K562 (cell line): ENCODE measurements around the gene SNX14.

Experiments used
- FOXM1 ChIP-seq, 2 experiments: fragments of 450-650 bp in 1 of 2; sonication (generic) in 1 of 2; formaldehyde crosslinking in 1 of 2; IDR thresholded peaks; 2 replicates each; pipeline versions ENCODE4 v1.6.1 to v1.9.0; 2017 to 2022; ENCODE audit warnings: low read depth in 2 of 2, mild to moderate bottlenecking in 2 of 2, missing genetic modification reagents in 1 of 2, moderate library complexity in 1 of 2
- MAZ ChIP-seq, 2 experiments: fragments of 450-650 bp in 1 of 2; sonication (generic) in 1 of 2; formaldehyde crosslinking; IDR thresholded peaks in 1 of 2; conservative IDR thresholded peaks in 1 of 2; 2 replicates each; pipeline versions ENCODE4 v1.4.0 to v1.5.0; 2020; ENCODE audit warnings: mild to moderate bottlenecking in 1 of 2, missing genetic modification reagents in 1 of 2
- MTA1 ChIP-seq: fragments of 450-650 bp; IDR thresholded peaks from 2 replicates; pipeline ENCODE4 v1.6.1; 2017; ENCODE audit warnings: borderline replicate concordance
- NONO ChIP-seq, 2 experiments: fragments of 200-400 bp in 1 of 2; fragments of 450-650 bp in 1 of 2; formaldehyde crosslinking in 1 of 2; IDR thresholded peaks; 2 replicates each; pipeline ENCODE4 v1.6.1; 2017; ENCODE audit warnings: low read depth in 2 of 2, mild to moderate bottlenecking in 2 of 2, moderate library complexity in 2 of 2, low read length in 1 of 2
- NR2C2 ChIP-seq, 2 experiments: fragments of 200-800 bp in 1 of 2; sonication (Bioruptor generic) in 1 of 2; sonication (generic) in 1 of 2; formaldehyde crosslinking in 1 of 2; IDR thresholded peaks; 2 replicates each; pipeline versions ENCODE4 v1.6.1 to v1.8.0; 2016 to 2022; ENCODE audit warnings: mild to moderate bottlenecking in 1 of 2, missing compliant biosample characterization in 1 of 2, missing genetic modification characterization in 1 of 2, missing genetic modification reagents in 1 of 2
- STAG1 ChIP-seq: sonication (generic); formaldehyde crosslinking; IDR thresholded peaks from 2 replicates; pipeline ENCODE4 v1.5.0; 2020; ENCODE audit warnings: missing genetic modification reagents, borderline replicate concordance
- TF ChIP-seq, protein P1 (sequence below): fragments of 250-450 bp; sonication (Bioruptor Pico); IDR thresholded peaks from 2 replicates; pipeline ENCODE4 v1.4.0; 2020; ENCODE audit warnings: borderline replicate concordance
- TF ChIP-seq, protein P2 (sequence below): sonication (generic); formaldehyde crosslinking; IDR thresholded peaks from 2 replicates; pipeline ENCODE4 v1.8.0; 2022; ENCODE audit warnings: missing genetic modification reagents, mild to moderate bottlenecking, moderate library complexity, borderline replicate concordance
- TF ChIP-seq, protein P3 (sequence below): sonication (generic); formaldehyde crosslinking; IDR thresholded peaks from 2 replicates; pipeline ENCODE4 v1.8.1; 2023; ENCODE audit warnings: mild to moderate bottlenecking, missing genetic modification reagents

DNA sequence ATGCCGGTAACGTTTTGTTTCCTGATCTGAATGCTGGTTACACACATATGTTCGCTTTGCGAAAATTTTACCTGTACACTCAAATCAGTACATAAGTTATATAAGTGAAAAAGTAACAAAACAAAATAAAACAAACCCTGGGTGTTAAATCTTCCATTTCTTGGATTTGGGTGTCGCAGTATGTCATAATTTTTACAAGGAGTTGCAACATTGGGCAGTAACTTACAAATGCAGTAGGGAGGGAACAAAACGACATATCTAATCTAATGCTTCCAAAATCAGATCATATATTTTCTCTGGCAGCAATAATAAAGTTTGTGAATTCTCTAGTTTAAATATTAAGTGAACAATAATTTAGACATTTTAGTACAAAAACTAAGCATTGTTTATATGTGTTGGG lies 25.2 kb downstream of the SNX14 start:
- no peak for TF ChIP-seq NONO (IDR thresholded peaks at IDR 0.05; ENCODE audit: low read depth in 2 of 2, low read length in 1 of 2)
- no peak for TF ChIP-seq MAZ (CRISPR knock-in tag; conservative IDR thresholded peaks at IDR 0.05 in 1 of 2, IDR thresholded peaks at IDR 0.05 in 1 of 2)
- no peak for TF ChIP-seq MTA1
- TF ChIP-seq, protein P1, sequence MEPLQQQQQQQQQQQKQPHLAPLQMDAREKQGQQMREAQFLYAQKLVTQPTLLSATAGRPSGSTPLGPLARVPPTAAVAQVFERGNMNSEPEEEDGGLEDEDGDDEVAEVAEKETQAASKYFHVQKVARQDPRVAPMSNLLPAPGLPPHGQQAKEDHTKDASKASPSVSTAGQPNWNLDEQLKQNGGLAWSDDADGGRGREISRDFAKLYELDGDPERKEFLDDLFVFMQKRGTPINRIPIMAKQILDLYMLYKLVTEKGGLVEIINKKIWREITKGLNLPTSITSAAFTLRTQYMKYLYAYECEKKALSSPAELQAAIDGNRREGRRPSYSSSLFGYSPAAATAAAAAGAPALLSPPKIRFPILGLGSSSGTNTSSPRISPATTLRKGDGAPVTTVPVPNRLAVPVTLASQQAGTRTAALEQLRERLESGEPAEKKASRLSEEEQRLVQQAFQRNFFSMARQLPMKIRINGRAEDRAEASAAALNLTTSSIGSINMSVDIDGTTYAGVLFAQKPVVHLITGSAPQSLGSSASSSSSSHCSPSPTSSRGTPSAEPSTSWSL (CRISPR knock-in tag): no peak
- no peak for TF ChIP-seq FOXM1 (IDR thresholded peaks at IDR 0.05; ENCODE audit: low read depth)
- TF ChIP-seq FOXM1 (CRISPR knock-in tag; IDR thresholded peaks at IDR 0.05; ENCODE audit: low read depth): no peak
- TF ChIP-seq STAG1 (CRISPR knock-in tag): no peak
- no peak for TF ChIP-seq NR2C2 (CRISPR knock-in tag; IDR thresholded peaks at IDR 0.05)
- no peak for TF ChIP-seq NR2C2 (tag; IDR thresholded peaks at IDR 0.05)
- TF ChIP-seq, protein P2, sequence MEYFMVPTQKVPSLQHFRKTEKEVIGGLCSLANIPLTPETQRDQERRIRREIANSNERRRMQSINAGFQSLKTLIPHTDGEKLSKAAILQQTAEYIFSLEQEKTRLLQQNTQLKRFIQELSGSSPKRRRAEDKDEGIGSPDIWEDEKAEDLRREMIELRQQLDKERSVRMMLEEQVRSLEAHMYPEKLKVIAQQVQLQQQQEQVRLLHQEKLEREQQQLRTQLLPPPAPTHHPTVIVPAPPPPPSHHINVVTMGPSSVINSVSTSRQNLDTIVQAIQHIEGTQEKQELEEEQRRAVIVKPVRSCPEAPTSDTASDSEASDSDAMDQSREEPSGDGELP (CRISPR knock-in tag): no peak
- TF ChIP-seq, protein P3, sequence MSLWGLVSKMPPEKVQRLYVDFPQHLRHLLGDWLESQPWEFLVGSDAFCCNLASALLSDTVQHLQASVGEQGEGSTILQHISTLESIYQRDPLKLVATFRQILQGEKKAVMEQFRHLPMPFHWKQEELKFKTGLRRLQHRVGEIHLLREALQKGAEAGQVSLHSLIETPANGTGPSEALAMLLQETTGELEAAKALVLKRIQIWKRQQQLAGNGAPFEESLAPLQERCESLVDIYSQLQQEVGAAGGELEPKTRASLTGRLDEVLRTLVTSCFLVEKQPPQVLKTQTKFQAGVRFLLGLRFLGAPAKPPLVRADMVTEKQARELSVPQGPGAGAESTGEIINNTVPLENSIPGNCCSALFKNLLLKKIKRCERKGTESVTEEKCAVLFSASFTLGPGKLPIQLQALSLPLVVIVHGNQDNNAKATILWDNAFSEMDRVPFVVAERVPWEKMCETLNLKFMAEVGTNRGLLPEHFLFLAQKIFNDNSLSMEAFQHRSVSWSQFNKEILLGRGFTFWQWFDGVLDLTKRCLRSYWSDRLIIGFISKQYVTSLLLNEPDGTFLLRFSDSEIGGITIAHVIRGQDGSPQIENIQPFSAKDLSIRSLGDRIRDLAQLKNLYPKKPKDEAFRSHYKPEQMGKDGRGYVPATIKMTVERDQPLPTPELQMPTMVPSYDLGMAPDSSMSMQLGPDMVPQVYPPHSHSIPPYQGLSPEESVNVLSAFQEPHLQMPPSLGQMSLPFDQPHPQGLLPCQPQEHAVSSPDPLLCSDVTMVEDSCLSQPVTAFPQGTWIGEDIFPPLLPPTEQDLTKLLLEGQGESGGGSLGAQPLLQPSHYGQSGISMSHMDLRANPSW: no peak
